Brain pericyte (primary cell): Measurements from ENCODE around the gene HNRNPH3.
"Not testable (repeated sequence)": the region's sequence is repeated elsewhere in the genome, so short reads cannot be mapped to it uniquely, and the experiment has no call there.

Experiments
- DNase-seq: peaks from one replicate; pipeline ENCODE4 v3.0.0-alpha.2; 2012; ENCODE audit warnings: low read depth, low spot score

The HNRNPH3 gene, protein sequence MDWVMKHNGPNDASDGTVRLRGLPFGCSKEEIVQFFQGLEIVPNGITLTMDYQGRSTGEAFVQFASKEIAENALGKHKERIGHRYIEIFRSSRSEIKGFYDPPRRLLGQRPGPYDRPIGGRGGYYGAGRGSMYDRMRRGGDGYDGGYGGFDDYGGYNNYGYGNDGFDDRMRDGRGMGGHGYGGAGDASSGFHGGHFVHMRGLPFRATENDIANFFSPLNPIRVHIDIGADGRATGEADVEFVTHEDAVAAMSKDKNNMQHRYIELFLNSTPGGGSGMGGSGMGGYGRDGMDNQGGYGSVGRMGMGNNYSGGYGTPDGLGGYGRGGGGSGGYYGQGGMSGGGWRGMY

DNA sequence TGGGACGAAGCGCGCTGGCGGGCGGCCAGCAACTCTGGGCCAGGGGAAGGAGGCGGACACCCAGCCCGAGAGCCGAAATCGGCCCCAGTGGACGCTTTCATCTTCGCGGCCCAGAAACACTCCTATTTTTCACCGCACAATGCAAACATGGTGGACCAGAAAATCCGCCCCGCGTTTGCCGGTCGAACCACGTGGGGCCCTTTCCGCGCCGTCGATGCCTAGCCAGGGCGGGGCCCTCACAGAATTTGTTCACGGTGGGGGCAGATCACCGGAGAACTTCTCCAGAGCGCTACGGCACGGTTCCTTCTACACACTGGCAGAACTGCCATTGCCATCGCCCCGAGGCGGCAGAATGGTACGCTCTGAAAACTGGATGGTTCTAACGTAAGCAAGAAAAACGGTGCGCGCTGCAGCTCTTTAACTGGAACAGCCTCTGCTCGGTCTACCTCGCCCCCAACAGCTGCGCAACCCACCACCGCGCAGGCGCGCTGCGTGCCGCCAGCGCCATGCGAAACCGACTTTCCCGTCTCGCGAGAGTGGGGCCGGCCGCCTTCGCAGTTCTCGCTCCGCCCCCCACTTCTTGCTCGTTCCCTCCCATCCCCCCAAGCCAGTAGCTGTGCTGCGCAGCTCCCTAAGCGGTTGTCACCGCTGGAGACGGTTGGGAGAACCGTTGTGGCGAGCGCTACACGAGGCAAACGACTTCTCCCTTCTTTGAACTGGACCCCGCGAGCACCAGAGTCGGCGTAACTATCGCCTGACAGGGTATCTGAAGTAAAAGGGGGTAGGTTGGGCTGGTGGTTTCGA is at the start of gene HNRNPH3:
Gene HNRNPH3, plus strand, starts transcription at position 610 of the 804 bp plus-strand sequence. CDS start 5,158 bp downstream, outside the sequence.
- peak; percentile 96 for DNase-seq

GRCh38 chr10:68284062-68285001 is 47.5 kb upstream of the HNRNPH3 start:
- no peak for DNase-seq

DNA sequence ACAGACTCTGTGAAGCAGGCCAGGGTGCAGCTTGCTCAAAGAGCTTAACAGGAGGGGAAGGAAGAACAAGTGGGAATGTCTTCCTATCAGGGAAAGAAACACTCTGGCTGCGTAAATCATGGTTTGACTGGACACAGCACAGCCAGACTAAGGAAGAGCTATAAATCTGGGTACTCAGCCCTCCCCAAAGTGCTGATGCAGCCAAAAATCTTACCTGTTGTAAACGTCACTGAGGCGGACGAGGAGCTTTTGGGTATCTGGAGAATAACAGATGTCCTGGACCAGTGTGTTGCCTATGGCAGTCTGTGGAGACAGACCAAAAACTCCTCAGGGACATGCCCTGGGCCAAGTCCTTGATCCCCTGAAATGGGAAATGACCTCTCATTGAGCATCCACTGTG is 43.1 kb upstream of the HNRNPH3 start:
- no peak for DNase-seq

- no peak for DNase-seq
Measured at GRCh38 chr10:68290736-68291135, 41.1 kb upstream of the HNRNPH3 start.

DNA sequence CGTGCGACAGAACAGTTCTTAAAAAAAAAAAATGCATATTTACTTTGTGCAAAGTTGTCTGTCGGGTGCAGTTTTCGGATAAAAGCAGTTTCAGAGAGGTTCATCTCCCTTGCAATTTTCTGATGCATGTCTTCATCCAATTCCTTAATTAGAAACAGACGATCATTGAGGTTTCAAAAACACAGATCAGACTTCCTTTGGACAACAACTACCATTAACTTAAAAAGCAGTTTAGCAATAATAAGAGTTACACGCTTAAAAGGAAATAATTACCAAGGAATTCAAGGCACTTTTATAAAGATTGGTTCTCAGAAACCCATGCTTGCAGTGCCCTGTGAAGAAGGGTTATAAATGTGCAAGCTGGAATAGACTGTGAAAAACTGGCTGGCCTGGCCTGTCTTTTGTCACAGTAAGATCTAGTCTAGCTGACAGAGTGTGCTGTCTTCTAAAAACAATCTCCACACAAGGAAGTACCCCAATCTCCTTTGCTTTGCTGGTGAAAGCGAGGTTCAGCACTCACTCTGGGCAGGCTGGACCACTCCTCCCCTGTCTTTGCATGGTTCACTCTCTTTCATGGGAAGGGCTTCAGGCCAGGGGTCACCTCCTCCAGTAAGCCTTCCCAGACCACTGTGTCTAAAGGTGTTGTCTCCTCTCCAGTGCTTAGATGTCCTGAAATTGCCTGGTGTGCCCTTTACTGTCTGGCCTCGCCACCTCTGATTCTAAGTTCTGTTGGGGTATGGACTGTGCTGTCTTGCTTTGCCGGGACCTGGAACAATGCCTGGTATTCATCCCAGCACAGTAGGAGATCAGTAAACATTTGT is 34.8 kb upstream of the HNRNPH3 start:
- DNase-seq, result no peak

- no peak for DNase-seq
Measured at GRCh38 chr10:68301301-68301700, 30.6 kb upstream of the HNRNPH3 start.

DNA sequence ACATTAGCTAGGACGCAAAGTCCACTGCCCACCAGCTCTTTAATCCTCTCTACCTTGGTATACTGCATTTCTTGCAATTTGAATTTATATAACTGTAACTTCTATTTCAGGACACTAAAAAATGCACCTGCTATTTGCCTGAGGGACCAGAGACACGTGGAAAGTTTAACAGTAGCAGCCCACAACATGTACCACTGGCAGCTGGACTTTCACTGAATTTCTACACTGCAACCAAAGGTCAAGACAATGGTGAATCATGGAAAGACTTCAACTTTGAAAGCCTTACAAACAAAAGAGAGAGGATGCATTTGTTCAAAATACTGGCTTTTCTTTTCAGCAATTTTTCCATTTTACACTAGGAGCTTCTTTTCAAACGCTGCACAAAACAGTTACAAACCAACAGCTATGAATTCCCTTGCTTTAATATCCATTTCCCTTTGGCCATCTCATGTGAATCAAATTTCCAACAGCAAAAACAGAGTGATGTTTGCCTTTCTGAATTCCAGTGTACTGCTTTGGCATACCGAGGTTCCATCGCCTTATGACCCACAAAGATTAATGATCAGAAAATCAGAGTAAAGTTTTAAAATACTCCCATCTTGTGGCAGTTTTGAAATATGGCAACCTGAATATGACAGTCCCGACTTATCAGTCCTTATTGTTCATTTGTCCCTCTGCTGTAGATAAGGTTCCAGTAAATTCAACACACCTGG is 29.9 kb upstream of the HNRNPH3 start:
- DNase-seq, result peak; percentile 15

DNA sequence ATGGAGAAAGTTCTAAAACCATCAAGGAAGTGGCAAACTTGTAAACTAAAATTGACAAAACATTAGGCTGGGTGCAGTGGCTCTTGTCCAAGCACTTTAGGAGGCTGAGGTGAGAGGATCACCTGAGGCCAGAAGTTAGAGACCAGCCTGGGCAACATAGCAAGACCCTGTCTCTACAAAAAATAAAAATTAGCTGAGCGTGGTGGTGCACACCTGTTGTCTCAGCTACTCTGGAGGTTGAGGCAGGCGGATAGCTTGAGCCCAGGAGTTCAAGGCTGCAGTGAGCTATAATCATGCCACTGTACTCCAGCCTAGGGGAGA is 29.4 kb upstream of the HNRNPH3 start:
- no peak for DNase-seq

DNA sequence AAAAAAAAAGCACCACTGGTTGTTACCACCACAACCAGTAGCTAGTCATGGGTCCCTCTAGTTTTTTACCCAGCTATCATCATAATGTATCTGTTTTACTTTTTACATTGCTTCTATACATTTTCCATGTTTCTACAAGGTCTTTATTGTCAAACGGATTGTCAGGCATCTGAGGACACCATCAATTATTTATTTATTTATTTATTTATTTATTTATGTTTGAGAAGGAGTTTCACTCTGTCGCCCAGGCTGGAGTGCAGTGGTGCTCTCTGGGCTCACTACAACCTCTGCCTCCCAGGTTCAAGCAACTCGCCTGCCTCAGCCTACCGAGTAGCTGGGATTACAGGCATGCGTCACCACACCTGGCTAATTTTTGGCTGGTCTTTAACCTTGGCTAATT is 29.0 kb upstream of the HNRNPH3 start:
- no peak for DNase-seq

DNA sequence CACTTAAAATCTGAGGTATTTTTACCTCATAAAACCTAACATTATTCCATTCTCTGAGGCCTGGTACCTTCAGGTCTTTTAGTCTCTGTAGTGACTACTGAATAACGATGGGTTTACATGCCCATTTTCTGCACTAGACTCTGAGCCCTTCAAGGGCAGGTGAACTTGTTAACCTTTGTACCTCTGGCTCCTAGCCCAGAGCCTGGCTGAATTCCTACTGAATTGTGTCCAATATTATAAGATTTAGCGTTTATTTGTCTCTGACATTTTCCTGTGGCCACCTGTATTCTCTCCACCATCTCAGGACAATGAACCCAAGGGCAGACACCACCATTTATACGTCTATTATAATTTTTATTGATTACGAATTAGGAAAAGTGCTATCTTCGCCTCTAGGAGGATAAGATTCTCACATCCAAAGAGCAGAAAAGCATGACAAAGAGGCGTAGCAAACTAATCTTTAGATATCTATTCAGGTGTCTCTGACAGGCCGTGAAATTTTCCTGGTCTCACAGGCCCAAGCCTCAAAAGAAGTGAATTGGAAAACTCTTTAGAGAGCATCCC is 27.9 kb upstream of the HNRNPH3 start:
- DNase-seq, result no peak

DNA sequence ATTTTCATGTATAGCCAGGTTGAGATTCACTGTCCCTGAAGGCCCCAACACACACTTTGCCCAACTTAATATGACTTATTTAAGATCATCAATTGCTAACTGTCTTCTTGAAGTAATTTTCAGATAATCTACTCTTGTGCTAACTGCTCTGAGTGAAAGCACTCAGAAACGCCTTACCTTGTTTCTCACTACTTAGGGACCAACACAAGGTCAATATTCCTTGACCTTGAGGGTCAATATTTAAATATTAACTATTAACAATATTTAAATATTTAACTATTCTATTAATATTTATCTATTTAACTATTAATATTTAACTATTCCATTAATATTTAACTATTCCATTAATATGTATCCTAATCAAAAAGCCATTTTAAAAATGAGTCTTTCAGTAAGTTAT is 26.0 kb upstream of the HNRNPH3 start:
- DNase-seq, result no peak

- DNase-seq, result no peak
Measured at GRCh38 chr10:68310531-68310930, 21.3 kb upstream of the HNRNPH3 start.

DNA sequence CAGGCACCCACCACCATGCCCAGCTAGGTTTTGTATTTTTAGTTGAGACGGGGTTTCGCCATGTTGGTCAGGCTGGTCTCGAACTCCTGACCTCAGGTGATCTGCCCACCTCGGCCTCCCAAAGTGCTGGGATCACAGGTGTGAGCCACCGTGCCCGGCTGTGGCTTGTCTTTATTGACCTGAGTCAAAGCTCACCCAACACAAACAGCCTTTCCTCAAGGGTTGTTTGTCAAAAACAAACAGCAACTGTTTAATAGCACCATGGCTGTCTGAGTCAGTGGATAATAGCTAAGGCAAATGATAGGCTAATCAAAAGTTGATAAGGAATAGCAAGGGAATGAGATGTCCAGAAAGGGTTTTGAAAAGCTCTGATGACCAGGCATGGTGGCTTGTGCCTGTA is 16.9 kb upstream of the HNRNPH3 start:
- not testable (repeated sequence) for DNase-seq

DNA sequence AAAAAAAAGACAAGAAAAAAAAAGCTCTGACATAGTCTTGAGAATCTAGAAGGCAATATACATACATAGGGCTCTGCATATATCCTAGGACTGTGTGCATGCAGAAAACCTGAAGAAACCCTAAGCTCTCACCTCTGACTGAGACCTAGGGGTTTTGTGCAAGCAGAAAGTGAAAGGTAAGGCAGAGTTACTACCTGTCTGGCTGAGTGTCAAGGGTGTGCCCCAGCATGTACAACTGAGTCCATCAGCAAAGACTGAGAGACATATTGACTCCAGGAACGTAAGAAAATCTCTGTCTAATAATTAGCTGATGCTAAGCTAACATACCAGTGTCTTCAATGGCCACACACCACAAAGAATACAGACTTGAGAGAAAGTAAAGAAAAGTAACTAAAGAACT is 16.3 kb upstream of the HNRNPH3 start:
- DNase-seq, result no peak

DNA sequence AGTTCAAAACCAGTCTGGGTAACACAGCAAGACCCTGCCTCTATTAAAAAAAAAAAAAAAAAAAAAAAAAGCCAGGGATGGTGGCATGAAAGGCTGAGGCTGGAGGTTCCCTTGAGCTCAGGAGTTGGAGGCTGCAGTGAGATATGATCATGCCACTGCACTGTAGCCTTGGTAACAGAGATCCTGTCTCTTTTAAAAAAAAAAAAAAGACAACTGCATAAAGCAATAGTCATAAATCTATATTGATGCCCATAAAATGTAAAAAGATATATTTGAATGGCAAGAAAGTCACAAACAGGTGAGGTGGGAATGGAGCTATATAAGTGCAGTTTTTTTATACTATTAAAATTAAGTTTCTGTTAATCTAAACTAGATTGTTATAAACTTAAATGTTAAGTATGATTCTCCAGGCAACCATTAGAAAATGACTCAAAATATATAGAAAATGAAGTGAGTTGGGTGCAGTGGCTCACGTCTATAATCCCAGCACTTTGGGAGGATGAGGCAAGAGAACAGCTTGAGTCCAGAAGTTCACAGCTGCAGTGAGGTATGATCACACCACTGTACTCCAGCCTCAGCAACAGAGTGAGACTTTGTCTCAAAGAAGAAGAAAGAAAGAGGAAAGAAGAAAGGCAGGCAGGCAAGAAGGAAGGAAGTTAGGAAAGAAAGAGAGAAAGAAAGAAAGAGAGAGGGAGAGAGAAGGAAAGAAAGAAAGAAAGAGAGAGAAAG is 13.4 kb upstream of the HNRNPH3 start:
- no peak for DNase-seq

DNA sequence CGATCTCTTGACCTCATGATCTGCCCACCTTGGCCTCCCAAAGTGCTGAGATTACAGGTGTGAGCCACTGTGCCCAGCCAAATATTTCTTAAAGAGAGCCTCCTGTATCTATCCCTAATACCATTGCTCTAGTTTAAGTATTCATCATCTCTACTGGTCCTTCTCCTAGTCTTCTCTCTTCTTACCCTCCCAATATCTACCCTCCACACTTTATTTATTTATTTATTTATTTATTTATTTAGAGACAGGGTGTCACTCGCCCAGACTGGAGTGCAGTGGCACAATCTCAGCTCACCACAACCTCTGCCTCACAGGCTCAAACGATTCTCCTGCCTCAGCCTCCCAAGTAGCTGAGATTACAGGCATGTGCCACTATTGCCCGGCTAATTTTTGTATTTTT is 7.5 kb upstream of the HNRNPH3 start:
- not testable (repeated sequence) for DNase-seq

- peak; percentile 29 for DNase-seq
Measured at GRCh38 chr10:68327889-68328786, 3.7 kb upstream of the HNRNPH3 start.

- DNase-seq, result no peak
Measured at GRCh38 chr10:68329506-68329861, 2.4 kb upstream of the HNRNPH3 start.
